GM18870 (cell line): ENCODE results near the gene NUP155.
"Not testable (repeated sequence)": the region's sequence is repeated elsewhere in the genome, so short reads cannot be mapped to it uniquely, and the experiment has no call there.

Experiments used
- ATAC-seq: cut with Tn5 transposase; IDR thresholded peaks from one replicate; pipeline ENCODE4 v1.9.1; 2021; ENCODE audit warnings: moderate library complexity; ENCODE audit not compliant: unreplicated experiment

NUP155 gene

DNA sequence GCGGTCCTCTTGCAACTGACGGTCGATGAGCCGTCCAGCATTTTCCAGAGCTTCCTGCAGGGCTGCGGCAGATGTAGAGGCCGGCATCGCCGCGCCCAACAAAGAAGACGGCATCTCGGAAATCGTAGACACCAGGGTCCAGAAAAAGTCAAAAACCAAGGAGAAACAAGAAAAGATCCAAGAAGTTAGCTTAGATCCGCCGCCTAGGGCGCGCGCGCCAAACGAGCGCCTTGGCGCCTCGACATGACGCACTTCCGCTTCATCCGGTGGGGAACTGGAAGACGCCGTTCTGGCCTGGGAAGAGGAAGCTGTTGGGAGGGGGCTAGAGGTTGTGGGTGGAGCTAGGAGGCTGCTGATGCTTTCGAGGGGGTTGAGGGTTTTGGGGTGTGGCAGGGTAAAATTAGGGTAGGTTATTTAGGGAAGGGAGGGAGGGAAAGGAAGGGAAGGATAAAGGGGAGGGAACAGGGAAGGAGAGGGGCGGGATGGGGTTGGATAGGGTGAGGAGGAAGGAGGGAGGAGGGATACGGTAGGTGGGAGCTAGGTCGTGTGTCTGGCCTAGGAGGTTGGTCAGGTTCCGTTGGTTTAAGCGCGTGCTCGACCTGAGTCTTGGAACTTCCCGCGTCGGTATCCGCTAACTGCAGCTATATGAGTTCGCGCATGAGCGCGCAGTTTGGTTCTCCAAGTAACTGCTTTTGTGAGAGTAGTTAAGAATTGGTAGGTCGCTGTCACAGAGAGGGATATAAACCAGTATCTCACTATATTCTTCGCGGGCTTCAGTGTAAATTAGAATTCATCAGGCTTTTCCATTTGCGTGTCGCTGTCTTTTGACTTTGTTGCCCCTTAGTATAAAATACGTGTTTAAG lies at the start of gene NUP155:
TSS of gene NUP155 (minus strand) at position 243 of the 863 bp plus-strand sequence. CDS start at position 114, 129 bp downstream.
- ATAC-seq, result peak; percentile 77

DNA sequence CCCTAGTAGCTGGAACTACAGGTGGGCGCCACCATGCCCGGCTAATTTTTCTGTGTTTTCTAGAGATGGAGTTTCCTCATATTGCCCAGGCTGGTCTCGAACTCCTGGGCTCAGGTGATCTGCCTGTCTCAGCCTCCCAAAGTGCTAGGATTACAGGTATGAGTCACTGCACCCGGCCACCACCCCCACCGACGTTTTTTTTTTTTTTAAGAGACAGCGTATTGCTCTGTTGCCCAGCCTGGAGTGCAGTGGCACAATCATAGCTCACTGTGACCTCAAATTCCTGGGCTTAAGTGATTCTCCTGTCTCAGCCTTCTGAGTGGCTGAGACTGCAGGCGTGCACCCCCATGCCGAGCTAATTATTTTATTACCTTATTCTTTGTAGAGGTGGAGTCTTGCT lies 46.4 kb upstream of the NUP155 start:
- no peak for ATAC-seq

GRCh38 chr5:37415456-37415855 lies 44.5 kb upstream of the NUP155 start:
- not testable (repeated sequence) for ATAC-seq

- no peak for ATAC-seq
These were observed 41.6 kb upstream of the NUP155 start for GRCh38 chr5:37412515-37412914.

DNA sequence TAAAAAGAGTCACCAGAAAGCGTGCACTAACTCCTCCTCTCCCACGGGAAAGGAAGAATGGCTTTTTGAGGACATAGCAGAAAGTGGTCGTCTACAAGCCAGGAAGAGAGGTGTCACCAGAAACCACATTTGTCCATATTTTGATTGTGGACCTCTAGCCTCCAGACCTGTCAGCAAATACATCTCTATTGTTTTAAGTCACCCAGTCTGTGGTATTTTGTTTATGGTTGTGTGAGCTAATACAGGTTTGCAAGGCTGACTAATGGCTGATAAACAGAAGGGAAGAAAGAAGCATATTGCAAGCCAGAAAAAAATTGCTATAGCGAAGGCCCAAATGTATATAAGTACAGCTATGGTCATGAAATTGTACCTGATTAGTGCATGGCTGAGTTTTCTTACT lies 29.6 kb upstream of the NUP155 start:
- no peak for ATAC-seq

- no peak for ATAC-seq
These were observed 25.4 kb upstream of the NUP155 start for GRCh38 chr5:37396352-37396751.

DNA sequence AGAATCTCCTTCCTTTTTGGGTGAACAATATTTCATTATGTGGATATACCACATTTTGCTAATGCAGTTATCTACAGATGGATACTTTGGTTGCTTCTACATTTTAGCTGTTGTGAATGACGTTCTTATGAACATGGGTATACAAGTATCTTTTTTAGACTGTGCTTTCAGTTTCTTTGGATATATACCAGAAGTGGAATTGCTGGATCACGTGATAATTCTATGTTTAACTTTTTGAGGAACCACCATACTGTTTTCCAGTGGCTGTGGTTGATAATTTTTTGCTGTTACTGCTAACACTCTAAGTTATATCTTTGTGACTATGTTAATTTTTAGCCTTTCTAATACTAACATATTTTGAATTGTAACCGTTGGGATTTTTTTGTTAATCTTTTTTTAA lies 20.7 kb upstream of the NUP155 start:
- ATAC-seq, result no peak

GRCh38 chr5:37379100-37379628 lies 8.3 kb upstream of the NUP155 start, which contains the start of gene WDR70:
Gene WDR70, plus strand, starts transcription at chr5:37379318. Its CDS starts 50 bp downstream, at chr5:37379368.
- ATAC-seq, result peak; percentile 93

DNA sequence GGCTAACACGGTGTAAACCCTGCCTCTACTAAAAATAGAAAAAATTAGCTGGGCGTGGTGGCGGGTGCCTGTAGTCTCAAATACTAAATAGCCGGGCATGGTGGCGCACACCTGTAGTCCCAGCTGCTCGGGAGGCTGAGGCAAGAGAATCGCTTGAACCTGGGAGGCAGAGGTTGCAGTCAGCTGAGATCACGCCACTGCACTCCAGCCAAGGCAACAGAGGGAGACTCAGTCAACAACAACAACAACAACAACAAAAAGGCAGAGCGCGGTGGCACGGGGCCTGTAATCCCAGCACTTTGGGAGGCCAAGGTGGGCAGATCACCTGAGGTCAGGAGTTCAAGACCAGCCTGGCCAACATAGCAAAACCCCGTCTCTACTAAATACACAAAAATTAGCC lies 7.2 kb upstream of the NUP155 start:
- ATAC-seq, result not testable (repeated sequence)

DNA sequence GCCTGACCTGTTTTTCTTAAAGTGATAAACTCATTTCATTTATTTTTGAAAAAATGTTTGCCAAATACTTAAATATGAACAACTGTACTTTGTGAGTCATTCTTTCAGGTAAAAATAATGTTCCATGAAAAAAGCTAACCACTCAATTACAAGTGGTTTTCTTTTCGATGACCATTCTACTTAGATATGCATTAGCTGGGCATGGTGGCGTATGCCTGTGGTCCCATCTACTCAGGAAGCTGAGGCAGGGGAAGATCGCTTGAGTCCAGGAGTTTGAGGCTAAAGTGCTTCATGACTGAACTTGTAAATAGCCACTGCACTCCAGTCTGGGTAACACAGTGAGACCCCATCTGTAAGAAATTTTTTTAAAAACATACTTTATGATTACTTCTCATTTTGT lies 4.2 kb upstream of the NUP155 start:
- ATAC-seq, result no peak

GRCh38 chr5:37370550-37370863 lies 399 bp downstream of the NUP155 start:
- ATAC-seq, result no peak

DNA sequence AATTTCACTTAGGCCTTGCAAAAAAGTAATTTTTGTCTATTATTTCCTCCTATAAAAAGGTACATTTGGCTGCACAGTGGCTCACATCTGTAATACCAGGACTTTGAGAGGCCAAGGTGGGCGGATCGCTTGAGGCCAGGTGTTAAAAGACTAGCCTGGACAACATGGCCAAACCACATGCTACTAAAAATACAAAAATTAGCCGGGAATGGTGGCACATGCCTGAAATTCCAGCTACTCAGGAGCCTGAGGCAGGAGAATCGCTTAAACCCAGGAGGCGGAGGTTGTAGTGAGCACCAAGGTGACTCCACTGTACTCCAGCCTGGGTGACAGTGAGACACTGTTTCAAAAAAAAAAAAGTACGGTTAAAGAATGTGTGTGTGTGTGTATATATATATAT lies 15.7 kb downstream of the NUP155 start:
- no peak for ATAC-seq

DNA sequence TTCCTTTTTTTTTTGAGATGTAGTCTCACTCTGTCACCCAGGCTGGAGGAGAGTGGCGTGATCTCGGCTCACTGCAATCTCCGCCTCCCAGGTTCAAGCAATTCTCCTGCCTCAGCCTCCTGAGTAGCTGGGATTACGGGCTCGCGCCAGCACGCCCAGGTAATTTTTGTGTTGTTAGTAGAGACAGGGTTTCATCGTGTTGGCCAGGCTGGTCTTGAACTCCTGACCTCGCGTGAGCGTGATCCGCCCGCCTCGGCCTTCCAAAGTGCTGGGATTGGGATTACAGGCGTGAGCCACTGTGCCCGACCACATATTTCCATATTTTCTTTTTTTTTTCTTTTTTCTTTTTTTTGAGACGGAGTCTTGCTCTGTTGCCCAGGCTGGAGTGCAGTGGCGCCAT lies 28.2 kb downstream of the NUP155 start:
- not testable (repeated sequence) for ATAC-seq

DNA sequence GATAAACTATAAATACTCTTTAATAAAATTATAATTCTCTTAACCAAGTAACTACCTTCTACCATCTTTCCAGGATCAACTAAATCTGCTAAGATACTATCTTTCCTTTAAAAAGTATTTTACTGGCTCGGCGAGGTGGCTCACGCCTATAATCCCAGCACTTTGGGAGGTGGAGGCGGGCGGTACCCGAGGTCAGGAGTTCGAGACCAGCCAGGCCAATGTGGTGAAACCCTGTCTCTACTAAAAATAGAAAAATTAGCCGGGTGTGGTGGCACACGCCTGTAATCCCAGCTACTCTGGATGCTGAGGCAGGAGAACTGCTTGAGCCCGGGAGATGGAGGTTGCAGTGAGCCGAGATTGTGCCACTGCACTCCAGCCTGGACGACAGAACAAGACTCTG lies 36.2 kb downstream of the NUP155 start:
- ATAC-seq, result not testable (repeated sequence)

DNA sequence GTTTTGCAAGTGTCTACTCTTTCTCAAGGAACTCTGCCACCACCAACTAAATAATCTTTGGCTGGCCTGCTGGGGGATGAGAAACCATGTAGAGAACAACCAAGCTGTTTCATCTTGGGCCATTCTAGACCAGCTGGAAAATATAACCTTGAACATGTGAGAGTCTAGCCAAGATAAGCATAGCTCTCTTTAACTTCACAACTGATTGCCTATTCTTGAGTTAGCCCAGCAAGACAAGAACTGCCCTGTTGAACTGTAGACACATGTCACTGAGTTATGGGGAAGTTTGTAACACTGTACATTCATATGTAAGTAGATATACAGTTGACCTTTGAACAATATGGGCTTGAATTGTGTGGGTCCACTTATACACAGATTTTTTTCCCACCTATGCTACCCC lies 44.4 kb downstream of the NUP155 start:
- no peak for ATAC-seq

- ATAC-seq, result no peak
These were observed 47.3 kb downstream of the NUP155 start for GRCh38 chr5:37323607-37324006.

DNA sequence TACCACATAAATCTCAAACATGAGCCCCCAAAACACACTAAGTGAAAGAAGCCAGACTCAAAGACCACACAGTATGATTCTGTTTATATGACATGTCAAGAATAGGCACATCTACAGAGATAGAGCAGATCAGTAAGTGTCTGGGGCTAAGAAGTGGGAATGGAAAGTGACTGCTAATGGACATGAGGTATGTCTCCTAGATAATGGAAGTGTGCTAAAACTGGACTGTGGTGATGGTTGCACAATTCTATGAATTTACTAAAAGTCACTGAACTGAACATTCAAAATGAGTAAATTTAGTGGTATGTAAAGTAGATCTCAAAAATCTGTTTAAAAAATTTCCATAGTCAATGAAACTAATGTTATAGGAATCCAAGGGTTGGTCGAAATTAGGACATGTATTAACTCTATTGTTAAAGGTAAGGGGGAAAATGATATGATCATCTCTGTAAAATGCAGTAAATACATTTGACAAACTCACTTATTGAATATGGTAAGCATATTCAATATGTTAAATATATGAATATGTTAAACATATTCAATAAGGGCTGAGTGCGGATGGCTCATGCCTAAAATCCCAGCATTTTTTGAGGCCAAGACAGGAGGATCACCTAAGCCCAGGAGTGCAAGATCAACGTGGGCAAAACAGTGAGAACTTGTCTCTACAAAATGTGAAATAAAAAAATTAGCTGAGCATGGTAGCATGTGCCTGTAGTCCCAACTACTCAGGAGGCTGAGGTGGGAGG lies 51.7 kb downstream of the NUP155 start:
- no peak for ATAC-seq

- no peak for ATAC-seq
These were observed 54.9 kb downstream of the NUP155 start for GRCh38 chr5:37316027-37316426.

DNA sequence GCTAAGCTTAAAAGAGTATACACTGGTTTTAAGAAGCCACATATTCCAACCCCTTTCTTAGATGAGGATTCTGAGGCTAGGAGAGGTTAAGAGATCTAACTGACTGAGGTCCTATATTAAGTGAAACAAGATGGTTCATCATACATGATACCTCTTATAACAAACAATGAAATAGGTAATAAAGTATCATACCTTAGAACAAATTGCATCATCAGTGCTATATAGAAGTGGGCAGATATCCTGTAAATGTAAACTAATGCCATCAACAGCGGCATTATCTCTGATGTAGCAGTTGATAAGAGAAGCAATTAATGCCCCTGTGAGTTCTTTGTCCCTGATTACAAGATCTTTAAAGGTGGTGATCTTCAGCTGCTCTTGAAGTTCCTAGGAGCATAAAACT lies 60.5 kb downstream of the NUP155 start:
- no peak for ATAC-seq

DNA sequence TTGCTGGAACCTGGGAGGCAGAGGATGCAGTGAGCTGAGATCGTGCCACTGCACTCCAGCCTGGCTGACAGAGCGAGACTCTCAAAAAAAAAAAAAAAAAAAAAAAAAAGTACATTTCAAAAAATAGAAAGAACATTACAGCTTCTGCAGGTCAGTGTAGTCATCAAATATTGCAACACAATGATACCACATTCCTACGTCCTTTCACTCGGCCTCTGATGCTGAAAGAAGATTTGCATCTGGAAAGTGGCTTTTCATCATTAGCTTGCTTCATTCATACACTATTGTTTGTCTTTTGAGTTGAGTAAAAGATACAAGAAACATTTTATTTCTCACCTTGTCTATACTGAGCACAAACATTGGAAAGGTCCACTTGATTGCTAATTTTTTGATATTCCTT lies 62.1 kb downstream of the NUP155 start:
- no peak for ATAC-seq

GRCh38 chr5:37304888-37305287 lies 66.0 kb downstream of the NUP155 start:
- no peak for ATAC-seq

DNA sequence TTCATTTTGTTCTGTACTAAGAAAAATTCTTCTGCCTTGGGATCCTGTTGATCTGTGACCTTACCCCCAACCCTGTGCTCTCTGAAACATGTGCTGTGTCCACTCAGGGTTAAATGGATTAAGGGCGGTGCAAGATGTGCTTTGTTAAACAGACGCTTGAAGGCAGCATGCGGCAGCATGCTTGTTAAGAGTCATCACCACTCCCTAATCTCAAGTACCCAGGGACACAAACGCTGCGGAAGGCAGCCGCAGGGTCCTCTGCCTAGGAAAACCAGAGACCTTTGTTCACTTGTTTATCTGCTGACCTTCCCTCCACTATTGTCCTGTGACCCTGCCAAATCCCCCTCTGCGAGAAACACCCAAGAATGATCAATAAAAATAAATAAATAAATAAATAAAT lies 74.6 kb downstream of the NUP155 start:
- ATAC-seq, result not testable (repeated sequence)
